Neural crest cell (in vitro differentiated cells): ENCODE data around the gene DHRS7B. TPM values are rescaled to one million over a fixed set of nuclear protein-coding genes. Genes with fewer than 3 reads are reported as not detected.

Experiments used
- DNase-seq: peaks from one replicate; pipeline ENCODE4 v3.0.0; 2021; ENCODE audit warnings: low read depth, mixed read lengths, low spot score
- H3K27ac Mint-ChIP-seq: one replicate; pipeline ENCODE4 v1.8.0; 2021; ENCODE audit warnings: mild to moderate bottlenecking, mixed read lengths; ENCODE audit not compliant: unreplicated experiment
- H3K27me3 Mint-ChIP-seq: 2 replicates; pipeline ENCODE4 v1.8.0; 2021; ENCODE audit warnings: low read depth, mild to moderate bottlenecking, mixed read lengths
- H3K36me3 Mint-ChIP-seq: 2 replicates; pipeline ENCODE4 v1.8.0; 2021; ENCODE audit warnings: low read depth, mild to moderate bottlenecking, mixed read lengths
- H3K4me1 Mint-ChIP-seq: 2 replicates; pipeline ENCODE4 v1.8.0; 2021; ENCODE audit warnings: mixed read lengths
- H3K4me3 Mint-ChIP-seq: one replicate; pipeline ENCODE4 v1.8.0; 2021; ENCODE audit warnings: mild to moderate bottlenecking, mixed read lengths
- H3K9me3 Mint-ChIP-seq: 2 replicates; pipeline ENCODE4 v1.8.0; 2021; ENCODE audit warnings: mixed read lengths
- total RNA-seq: library from RNA; stranded (reverse); gene quantifications from 2 replicates; pipeline ENCODE4 v1.2.1, GENCODE V29; 2021
- TF ChIP-seq, protein P1 (sequence below): fragments of 200-600 bp; sonication (generic); conservative IDR thresholded peaks from 2 replicates; pipeline ENCODE4 v1.5.0; 2021; ENCODE audit warnings: antibody characterized with exemption, mild to moderate bottlenecking

The DHRS7B gene
- total RNA-seq, 1 donor from 2014 or later, result 14.8 TPM

DNA sequence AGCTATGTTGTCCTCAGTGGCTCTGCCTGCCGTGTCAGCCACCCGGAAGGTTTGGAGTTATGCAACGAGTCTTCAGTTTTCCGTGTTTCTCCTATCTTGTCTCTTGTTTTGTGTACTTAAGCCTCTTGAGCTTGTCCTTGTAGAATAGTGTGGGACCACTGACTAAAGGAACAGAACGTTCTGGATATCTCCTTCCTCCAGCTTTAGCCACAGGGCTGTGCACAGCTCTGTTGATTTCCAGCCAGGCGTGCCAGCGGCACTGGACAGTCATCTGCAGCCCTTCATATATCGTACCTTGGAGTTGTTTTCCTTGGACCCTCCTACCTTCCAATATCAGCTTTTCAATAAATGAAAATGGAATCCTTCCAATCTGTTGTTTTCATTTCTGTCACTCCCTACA lies 47.4 kb downstream of the DHRS7B start:
- Mint-ChIP-seq H3K4me3 (no peak overlapping the region), H3K4me1 (no peaks in the 10 kb centered on the region), H3K27me3 (no peaks in the 10 kb centered on the region), H3K36me3 (peaks cover 4% of the 10 kb centered on the region), H3K27ac (no peak overlapping the region), H3K9me3 (no peaks in the 10 kb centered on the region)
- DNase-seq, result no peak
- TF ChIP-seq, protein P1, sequence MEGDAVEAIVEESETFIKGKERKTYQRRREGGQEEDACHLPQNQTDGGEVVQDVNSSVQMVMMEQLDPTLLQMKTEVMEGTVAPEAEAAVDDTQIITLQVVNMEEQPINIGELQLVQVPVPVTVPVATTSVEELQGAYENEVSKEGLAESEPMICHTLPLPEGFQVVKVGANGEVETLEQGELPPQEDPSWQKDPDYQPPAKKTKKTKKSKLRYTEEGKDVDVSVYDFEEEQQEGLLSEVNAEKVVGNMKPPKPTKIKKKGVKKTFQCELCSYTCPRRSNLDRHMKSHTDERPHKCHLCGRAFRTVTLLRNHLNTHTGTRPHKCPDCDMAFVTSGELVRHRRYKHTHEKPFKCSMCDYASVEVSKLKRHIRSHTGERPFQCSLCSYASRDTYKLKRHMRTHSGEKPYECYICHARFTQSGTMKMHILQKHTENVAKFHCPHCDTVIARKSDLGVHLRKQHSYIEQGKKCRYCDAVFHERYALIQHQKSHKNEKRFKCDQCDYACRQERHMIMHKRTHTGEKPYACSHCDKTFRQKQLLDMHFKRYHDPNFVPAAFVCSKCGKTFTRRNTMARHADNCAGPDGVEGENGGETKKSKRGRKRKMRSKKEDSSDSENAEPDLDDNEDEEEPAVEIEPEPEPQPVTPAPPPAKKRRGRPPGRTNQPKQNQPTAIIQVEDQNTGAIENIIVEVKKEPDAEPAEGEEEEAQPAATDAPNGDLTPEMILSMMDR, result no peak

DNA sequence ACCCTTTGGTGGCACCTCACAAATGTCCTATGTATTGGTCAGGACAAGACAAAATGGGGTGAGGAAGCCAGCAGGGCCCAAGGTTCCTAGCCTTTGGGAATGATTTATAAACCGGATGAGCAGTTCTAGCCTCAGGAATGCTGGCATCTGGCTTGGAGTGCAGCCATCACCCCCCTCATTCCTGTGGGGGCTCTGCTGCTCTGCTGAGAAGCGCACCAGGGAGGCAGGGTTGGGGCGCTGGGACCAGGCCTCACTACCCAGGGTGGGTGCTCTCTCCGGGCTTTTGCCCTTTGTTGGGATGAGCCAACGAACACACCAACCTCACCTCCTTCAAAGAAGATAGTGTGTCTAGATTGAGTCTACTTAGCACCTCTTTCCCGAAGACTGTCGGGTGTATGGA lies 47.9 kb downstream of the DHRS7B start:
- DNase-seq, result no peak
- no peaks in the 10 kb centered on the region for H3K9me3 Mint-ChIP-seq
- H3K36me3 Mint-ChIP-seq, result peaks cover 4% of the 10 kb centered on the region
- H3K4me3 Mint-ChIP-seq, result no peak overlapping the region
- H3K27ac Mint-ChIP-seq, result no peak overlapping the region
- TF ChIP-seq, protein P1, result no peak
- no peaks in the 10 kb centered on the region for H3K4me1 Mint-ChIP-seq
- H3K27me3 Mint-ChIP-seq, result no peaks in the 10 kb centered on the region

DNA sequence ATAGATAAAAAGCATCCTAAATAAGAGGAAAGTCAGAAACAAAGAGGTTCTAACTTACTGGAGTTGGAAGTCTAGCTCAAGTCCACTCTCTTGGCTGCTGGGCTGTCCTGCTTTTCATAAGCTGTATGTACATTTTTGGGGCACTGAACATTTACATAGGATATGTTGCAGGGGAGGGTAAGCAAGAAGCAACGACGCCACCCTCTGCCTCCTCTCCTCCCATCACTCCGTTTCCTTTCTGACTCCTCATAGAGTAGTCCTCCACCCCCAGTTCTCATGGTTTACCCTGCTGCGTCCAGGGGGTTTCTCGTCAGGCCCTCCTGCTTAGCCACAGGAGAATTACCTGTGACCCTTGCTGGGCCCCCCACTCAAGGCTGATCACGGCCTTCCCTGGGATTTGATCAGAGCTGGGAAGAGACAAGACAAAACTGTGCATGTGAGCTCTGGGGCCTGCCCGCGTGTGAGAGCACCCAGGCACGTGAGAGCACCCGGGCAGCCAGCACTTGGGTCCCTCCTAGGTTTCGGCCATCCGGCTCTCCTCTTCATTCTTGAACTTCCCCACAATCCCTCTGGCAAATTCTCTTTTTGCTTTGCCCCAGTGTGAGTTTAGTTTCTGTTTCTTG lies 50.1 kb downstream of the DHRS7B start:
- Mint-ChIP-seq H3K4me3 (no peak overlapping the region), H3K4me1 (no peaks in the 10 kb centered on the region), H3K36me3 (peaks cover 4% of the 10 kb centered on the region), H3K27me3 (no peaks in the 10 kb centered on the region), H3K27ac (no peak overlapping the region), H3K9me3 (no peaks in the 10 kb centered on the region)
- TF ChIP-seq, protein P1, result no peak
- DNase-seq, result no peak

DNA sequence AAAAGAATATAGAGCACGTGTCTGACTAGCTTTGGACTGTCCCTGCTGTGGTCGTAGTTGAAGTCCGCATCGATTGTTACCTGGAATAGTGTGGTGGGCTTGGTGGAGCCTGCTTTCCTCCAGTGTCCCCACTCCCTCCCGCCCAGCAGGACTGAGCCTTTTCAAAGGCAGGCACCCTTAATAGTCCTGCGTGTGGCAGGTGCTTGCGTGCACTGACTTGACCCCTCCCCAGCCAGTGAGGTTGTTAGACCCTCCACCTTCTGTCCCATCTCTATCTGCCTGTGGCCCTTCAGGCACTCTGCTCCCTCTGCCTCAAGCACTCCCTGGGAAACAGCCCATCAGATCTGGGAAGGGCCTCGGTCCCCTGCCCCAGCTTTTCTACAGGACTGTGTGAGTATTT lies 50.6 kb downstream of the DHRS7B start:
- Mint-ChIP-seq H3K4me3 (no peak overlapping the region), H3K27me3 (no peaks in the 10 kb centered on the region), H3K9me3 (no peaks in the 10 kb centered on the region), H3K36me3 (peaks cover 2% of the 10 kb centered on the region), H3K27ac (no peak overlapping the region), H3K4me1 (no peaks in the 10 kb centered on the region)
- no peak for DNase-seq
- TF ChIP-seq, protein P1, result no peak

DNA sequence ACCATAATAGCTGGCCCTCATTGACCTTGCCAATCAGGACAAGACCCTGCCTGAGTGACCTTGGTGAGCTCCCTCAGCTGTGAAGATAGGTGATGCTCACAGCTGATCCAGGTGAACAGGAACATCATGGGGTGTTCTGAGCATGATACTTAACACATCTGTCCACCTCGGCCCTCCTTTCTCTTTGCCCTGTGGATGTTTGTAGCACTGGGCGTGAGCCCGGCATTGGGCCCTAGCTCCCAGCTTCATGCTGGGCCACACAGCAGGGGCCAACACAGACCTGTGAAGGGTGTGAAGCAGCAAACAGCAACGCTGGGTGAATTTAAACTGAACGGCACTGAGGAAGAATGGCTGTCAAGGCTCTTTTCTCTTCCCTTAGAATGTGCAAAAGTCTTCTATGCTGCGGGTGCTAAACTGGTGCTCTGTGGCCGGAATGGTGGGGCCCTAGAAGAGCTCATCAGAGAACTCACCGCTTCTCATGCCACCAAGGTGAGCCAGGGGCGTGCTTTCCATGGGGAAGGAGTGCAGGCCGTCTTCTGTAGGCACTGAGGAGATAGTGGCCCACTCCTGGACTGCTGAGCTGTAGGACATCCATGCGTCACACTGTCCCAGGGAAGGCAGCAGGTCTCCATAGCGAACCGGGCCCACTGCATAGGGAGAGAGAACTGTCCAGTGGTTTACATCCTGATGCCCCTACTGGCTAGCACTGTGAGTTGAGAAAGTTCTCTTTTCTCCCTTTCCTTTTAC lies 51.3 kb downstream of the DHRS7B start:
- Mint-ChIP-seq H3K36me3 (peaks cover 2% of the 10 kb centered on the region), H3K9me3 (no peaks in the 10 kb centered on the region), H3K4me3 (no peak overlapping the region), H3K27ac (no peak overlapping the region), H3K27me3 (no peaks in the 10 kb centered on the region), H3K4me1 (no peaks in the 10 kb centered on the region)
- no peak for DNase-seq
- TF ChIP-seq, protein P1, result no peak
